T-helper 17 cell (primary cell): ENCODE measurements around the gene FTCD. TPM values are rescaled to one million over a fixed set of nuclear protein-coding genes. Genes with fewer than 3 reads are reported as not detected.

Experiments used
- ATAC-seq: fragments of 150-1000 bp; cut with Tn5 transposase; 2 replicates; pipeline ENCODE4 v1.10.0; 2021; ENCODE audit warnings: mild to moderate bottlenecking, moderate library complexity
- DNase-seq, 3 donors: peaks; one replicate each; pipeline versions ENCODE4 v3.0.0 to v3.0.0-alpha.2; 2020 to 2021
- H3K9me3 ChIP-seq: one replicate; pipeline ENCODE4 v1.7.0; 2013; ENCODE audit warnings: low read length, mild to moderate bottlenecking; ENCODE audit not compliant: control insufficient read depth, poor library complexity, severe bottlenecking
- H3K27ac Mint-ChIP-seq: one replicate; pipeline ENCODE4 v1.8.0; 2022; ENCODE audit warnings: mild to moderate bottlenecking, moderate library complexity, mixed read lengths
- H3K27me3 Mint-ChIP-seq: one replicate; pipeline ENCODE4 v1.8.0; 2022; ENCODE audit warnings: mixed read lengths
- H3K36me3 Mint-ChIP-seq: one replicate; pipeline ENCODE4 v1.8.0; 2022; ENCODE audit warnings: low read depth, mixed read lengths
- H3K4me1 Mint-ChIP-seq: one replicate; pipeline ENCODE4 v1.8.0; 2022; ENCODE audit warnings: mild to moderate bottlenecking, mixed read lengths
- H3K4me3 Mint-ChIP-seq: one replicate; pipeline ENCODE4 v1.8.0; 2022; ENCODE audit warnings: mild to moderate bottlenecking, moderate library complexity, mixed read lengths
- total RNA-seq, 4 donors: library from RNA in 2 of 4; stranded (reverse) in 2 of 4; gene quantifications; one replicate each; pipeline ENCODE4 v1.2.3 and lab custom pipeline; 2022 to 2026

The FTCD gene
- total RNA-seq, 2 donors from 2014 or later, result 1.1 TPM; not detected in 1

DNA sequence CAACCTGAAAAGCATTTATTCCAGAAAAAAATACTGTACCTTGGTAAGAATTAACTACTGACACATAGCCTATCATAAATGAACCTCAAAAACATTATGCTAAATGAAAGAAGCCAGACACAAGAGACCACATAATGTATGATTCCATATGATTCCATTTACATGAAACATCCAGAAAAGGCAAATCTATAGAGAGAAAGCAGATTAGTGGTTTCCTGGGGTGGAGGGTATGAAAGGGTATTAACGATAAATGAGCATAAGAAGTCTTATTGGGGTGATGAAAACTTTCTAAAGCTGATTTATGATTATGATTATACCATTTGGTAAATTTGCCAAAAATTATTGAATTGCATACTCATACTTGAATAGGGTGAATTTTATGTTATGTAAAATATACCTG lies 67.7 kb downstream of the FTCD start:
- peaks cover 4% of the 10 kb centered on the region for H3K9me3 ChIP-seq
- no peak overlapping the region for H3K4me3 Mint-ChIP-seq
- H3K27ac Mint-ChIP-seq, result no peak overlapping the region
- DNase-seq, result no peak
- H3K4me1 Mint-ChIP-seq, result no peaks in the 10 kb centered on the region
- no peak for ATAC-seq
- no peaks in the 10 kb centered on the region for H3K27me3 Mint-ChIP-seq
- peaks cover 3% of the 10 kb centered on the region for H3K36me3 Mint-ChIP-seq

Other genes with a start within 250 kb of the FTCD start
- 1 to 10 TPM; 3.2 to 4.6 TPM for gene COL6A1, start 173.8 kb downstream of the FTCD start, total RNA-seq
- gene COL6A2, start 57.5 kb downstream of the FTCD start, total RNA-seq, result 10 to 100 TPM; 15.1 to 19.8 TPM
- 1 to 10 TPM; 2.6 to 3.1 TPM for gene SPATC1L, start 28.9 kb upstream of the FTCD start, total RNA-seq
- 10 to 100 TPM; 31.1 to 36.8 TPM for gene LSS, start 73.2 kb upstream of the FTCD start, total RNA-seq
- gene MCM3AP, start 130.0 kb upstream of the FTCD start, total RNA-seq, result 100 to 1,000 TPM; 114 to 120 TPM
- gene YBEY, start 130.8 kb upstream of the FTCD start, total RNA-seq, result 10 to 100 TPM in 1 of 2 donors, 1 to 10 TPM in 1; 5.2 to 11.2 TPM
- gene C21orf58, start 168.3 kb upstream of the FTCD start, total RNA-seq, result 1 to 10 TPM; 3.2 to 5.9 TPM
- gene PCNT, start 168.6 kb upstream of the FTCD start, total RNA-seq, result 10 to 100 TPM; 53.5 to 59.5 TPM